IPS-20b (cell line): ENCODE measurements around the gene RAD50.
"Not testable (repeated sequence)": the region's sequence is repeated elsewhere in the genome, so short reads cannot be mapped to it uniquely, and the experiment has no call there.

Experiments used
- H3K27ac ChIP-seq: one replicate; pipeline ENCODE4 v1.5.1; 2013; ENCODE audit warnings: low read length
- H3K27me3 ChIP-seq: 2 replicates; pipeline ENCODE4 v1.6.1; 2013; ENCODE audit warnings: mild to moderate bottlenecking, low read length, inconsistent platforms; ENCODE audit not compliant: insufficient read depth
- H3K36me3 ChIP-seq: 2 replicates; pipeline ENCODE4 v1.6.1; 2013; ENCODE audit warnings: low read depth, mild to moderate bottlenecking, inconsistent platforms, low read length, moderate library complexity; ENCODE audit not compliant: insufficient read depth
- H3K4me1 ChIP-seq: 2 replicates; pipeline ENCODE4 v1.6.1; 2013; ENCODE audit warnings: mild to moderate bottlenecking, control low read depth, inconsistent platforms, low read length, moderate library complexity; ENCODE audit not compliant: insufficient read depth
- H3K4me3 ChIP-seq: 2 replicates; pipeline ENCODE4 v1.5.1; 2013; ENCODE audit warnings: mild to moderate bottlenecking, low read length, inconsistent platforms
- H3K9ac ChIP-seq: 2 replicates; pipeline ENCODE4 v1.6.1; 2013; ENCODE audit warnings: low read depth, mild to moderate bottlenecking, inconsistent platforms, low read length, moderate library complexity
- H3K9me3 ChIP-seq: 2 replicates; pipeline ENCODE4 v1.6.1; 2013; ENCODE audit warnings: mild to moderate bottlenecking, low read depth, low read length, inconsistent platforms; ENCODE audit not compliant: insufficient read depth

Gene RAD50

DNA sequence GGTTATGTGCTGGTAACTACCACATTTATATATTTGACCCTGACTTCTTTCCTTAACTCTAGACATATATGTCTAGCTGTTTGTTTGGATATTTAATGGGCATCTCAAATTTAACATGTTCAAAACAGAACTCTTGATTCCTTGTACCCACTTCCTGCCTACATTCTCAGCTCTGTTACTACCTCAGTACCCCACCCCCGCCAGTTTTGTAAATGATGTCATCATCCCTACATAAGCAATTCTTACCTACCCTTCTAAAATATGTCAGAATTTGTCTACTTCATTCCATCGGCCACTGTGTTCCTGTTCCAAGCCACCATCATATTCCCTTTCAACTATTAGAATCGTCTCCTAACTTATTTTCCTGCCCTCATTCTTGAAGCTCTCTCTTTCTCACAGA, 4.8 kb downstream of the RAD50 start:
- Histone ChIP-seq H3K27ac (no peak overlapping the region), H3K9ac (no peak overlapping the region), H3K36me3 (peaks cover 52% of the 10 kb centered on the region)

GRCh38 chr5:132564555-132564954, 7.8 kb downstream of the RAD50 start:
- not testable (repeated sequence) for H3K4me1 ChIP-seq, H3K27ac ChIP-seq, H3K27me3 ChIP-seq, H3K4me3 ChIP-seq, H3K9ac ChIP-seq
- H3K9me3 ChIP-seq: peaks cover 14% of the 10 kb centered on the region
- peaks cover 57% of the 10 kb centered on the region for H3K36me3 ChIP-seq

More for the DNA sequence above, 4.8 kb downstream of the RAD50 start:
- H3K27me3 ChIP-seq: no peaks in the 10 kb centered on the region
- peaks cover 14% of the 10 kb centered on the region for H3K9me3 ChIP-seq
- peaks cover 2% of the 10 kb centered on the region; the same call in 1 of the 2 replicates for H3K4me1 ChIP-seq
- H3K4me3 ChIP-seq: no peak overlapping the region

DNA sequence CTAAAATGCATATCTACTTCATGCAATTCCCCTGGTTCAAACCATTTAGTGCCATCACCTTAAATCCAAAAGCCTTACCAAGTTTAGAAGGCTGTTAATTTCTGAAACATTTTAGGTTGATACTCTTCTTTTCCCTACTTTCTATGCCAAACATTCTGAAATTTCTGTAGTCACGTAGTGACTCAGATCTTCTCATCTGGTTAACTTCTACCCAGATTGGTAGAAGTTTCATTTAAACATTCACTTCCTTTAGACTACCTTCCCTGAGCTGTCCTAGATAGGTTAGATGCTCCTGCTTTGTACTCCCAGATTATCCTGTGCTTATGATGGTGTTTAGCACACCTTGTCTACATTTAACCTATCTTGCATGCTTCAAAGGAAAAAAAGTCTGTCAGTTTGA, 9.9 kb downstream of the RAD50 start:
- H3K4me1 ChIP-seq: no peaks in the 10 kb centered on the region
- peaks cover 37% of the 10 kb centered on the region for H3K36me3 ChIP-seq

GRCh38 chr5:132576123-132576522, 19.3 kb downstream of the RAD50 start:
- Histone ChIP-seq H3K4me3 (no peak overlapping the region), H3K36me3 (peaks cover 55% of the 10 kb centered on the region), H3K27me3 (no peaks in the 10 kb centered on the region), H3K9me3 (peaks cover 7% of the 10 kb centered on the region; the same call in 1 of the 2 replicates), H3K4me1 (no peaks in the 10 kb centered on the region), H3K27ac (no peak overlapping the region), H3K9ac (no peak overlapping the region)

More for the DNA sequence above, 9.9 kb downstream of the RAD50 start:
- H3K9ac ChIP-seq: no peak overlapping the region
- H3K4me3 ChIP-seq: no peak overlapping the region
- H3K27me3 ChIP-seq: no peaks in the 10 kb centered on the region
- H3K27ac ChIP-seq: no peak overlapping the region
- H3K9me3 ChIP-seq: peaks cover 14% of the 10 kb centered on the region

DNA sequence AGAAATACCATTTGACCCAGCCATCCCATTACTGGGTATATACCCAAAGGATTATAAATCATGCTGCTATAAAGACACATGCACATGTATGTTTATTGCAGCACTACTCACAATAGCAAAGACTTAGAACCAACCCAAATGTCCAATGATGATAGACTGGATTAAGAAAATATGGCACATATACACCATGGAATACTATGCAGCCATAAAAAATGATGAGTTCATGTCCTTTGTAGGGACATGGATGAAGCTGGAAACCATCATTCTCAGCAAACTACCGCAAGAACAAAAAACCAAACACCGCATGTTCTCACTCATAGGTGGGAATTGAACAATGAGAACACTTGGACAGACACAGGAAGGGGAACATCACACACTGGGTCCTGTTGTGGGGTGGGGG, 27.8 kb downstream of the RAD50 start:
- H3K9me3 ChIP-seq, H3K4me3 ChIP-seq, H3K27ac ChIP-seq, H3K9ac ChIP-seq, H3K4me1 ChIP-seq, H3K27me3 ChIP-seq: not testable (repeated sequence)
- H3K36me3 ChIP-seq: peaks cover 64% of the 10 kb centered on the region

- no peaks in the 10 kb centered on the region for H3K27me3 ChIP-seq
- H3K9ac ChIP-seq: no peak overlapping the region
- H3K4me1 ChIP-seq: no peaks in the 10 kb centered on the region
- H3K27ac ChIP-seq: no peak overlapping the region
- H3K36me3 ChIP-seq: peaks cover 63% of the 10 kb centered on the region
- no peak overlapping the region for H3K4me3 ChIP-seq
- H3K9me3 ChIP-seq: no peaks in the 10 kb centered on the region
These were observed 29.3 kb downstream of the RAD50 start for GRCh38 chr5:132586063-132586462.

- no peaks in the 10 kb centered on the region for H3K27me3 ChIP-seq
- H3K4me1 ChIP-seq: no peaks in the 10 kb centered on the region
- peaks cover 67% of the 10 kb centered on the region for H3K36me3 ChIP-seq
- H3K4me3 ChIP-seq: no peak overlapping the region
- no peak overlapping the region for H3K9ac ChIP-seq
- H3K27ac ChIP-seq: no peak overlapping the region
- no peaks in the 10 kb centered on the region for H3K9me3 ChIP-seq
These were observed 32.7 kb downstream of the RAD50 start for GRCh38 chr5:132589467-132589866.

DNA sequence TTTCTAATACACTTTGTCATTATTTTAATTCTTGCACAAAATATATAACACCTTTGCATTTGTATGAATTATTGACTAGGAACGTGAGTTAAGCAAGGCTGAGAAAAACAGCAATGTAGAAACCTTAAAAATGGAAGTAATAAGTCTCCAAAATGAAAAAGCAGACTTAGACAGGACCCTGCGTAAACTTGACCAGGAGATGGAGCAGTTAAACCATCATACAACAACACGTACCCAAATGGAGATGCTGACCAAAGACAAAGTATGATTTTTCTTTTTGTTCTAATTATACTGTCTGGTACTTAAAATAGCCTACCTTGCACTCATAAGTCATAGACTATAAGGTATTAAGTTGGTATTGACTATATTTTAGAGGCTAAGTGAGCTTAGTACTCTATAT, 34.4 kb downstream of the RAD50 start:
- no peaks in the 10 kb centered on the region for H3K9me3 ChIP-seq
- no peaks in the 10 kb centered on the region for H3K27me3 ChIP-seq
- H3K9ac ChIP-seq: no peak overlapping the region
- H3K4me3 ChIP-seq: no peak overlapping the region
- no peaks in the 10 kb centered on the region for H3K4me1 ChIP-seq
- H3K36me3 ChIP-seq: peaks cover 74% of the 10 kb centered on the region
- no peak overlapping the region for H3K27ac ChIP-seq

DNA sequence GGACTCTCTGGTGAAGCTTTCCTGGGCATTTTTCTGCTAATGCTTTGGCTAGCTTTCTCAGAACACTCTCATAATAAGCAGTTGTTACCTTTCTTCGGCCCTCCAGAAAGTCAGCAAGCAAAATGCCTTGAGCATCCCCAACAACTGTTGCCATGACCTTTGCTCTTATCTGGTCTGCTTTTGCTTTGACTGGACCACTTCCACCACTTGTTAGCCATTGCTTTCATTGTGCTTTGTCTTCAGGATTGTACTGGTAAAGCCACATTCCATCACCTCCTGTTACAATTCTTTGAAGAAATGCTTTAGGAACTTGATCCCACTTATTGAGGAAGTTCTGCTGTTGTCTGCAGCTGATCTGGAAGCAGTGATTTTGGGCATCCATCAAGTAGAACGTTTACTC, 35.7 kb downstream of the RAD50 start:
- no peak overlapping the region for H3K4me3 ChIP-seq
- no peak overlapping the region for H3K9ac ChIP-seq
- no peaks in the 10 kb centered on the region for H3K27me3 ChIP-seq
- no peaks in the 10 kb centered on the region for H3K9me3 ChIP-seq
- no peak overlapping the region for H3K27ac ChIP-seq
- no peaks in the 10 kb centered on the region for H3K4me1 ChIP-seq
- H3K36me3 ChIP-seq: peaks cover 77% of the 10 kb centered on the region

DNA sequence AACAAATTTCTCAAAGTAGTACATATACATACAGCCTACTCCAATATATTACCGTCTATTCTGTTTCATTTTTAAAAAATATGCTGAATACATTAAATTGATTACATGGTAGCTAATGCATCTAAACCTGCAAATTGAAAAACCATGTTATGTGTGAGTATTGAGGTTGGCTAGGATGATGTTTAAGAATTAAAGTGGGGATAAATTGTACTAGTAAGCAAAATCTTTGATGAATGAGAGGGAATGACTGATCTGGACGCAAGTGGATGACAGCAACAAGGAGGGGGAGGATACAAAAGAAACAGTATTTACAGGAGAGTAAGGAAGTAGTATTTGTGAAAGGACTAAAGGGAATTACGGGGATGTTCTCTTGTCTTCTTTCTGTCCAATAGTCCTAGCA, 37.4 kb downstream of the RAD50 start:
- no peaks in the 10 kb centered on the region for H3K9me3 ChIP-seq
- H3K36me3 ChIP-seq: peaks cover 76% of the 10 kb centered on the region
- H3K27ac ChIP-seq: no peak overlapping the region
- no peaks in the 10 kb centered on the region for H3K27me3 ChIP-seq
- no peaks in the 10 kb centered on the region for H3K4me1 ChIP-seq
- H3K4me3 ChIP-seq: no peak overlapping the region
- H3K9ac ChIP-seq: no peak overlapping the region

GRCh38 chr5:132595624-132596023, 38.8 kb downstream of the RAD50 start:
- Histone ChIP-seq H3K4me1 (no peaks in the 10 kb centered on the region), H3K36me3 (peaks cover 71% of the 10 kb centered on the region), H3K27me3 (no peaks in the 10 kb centered on the region), H3K9ac (no peak overlapping the region), H3K9me3 (no peaks in the 10 kb centered on the region), H3K4me3 (no peak overlapping the region), H3K27ac (no peak overlapping the region)

DNA sequence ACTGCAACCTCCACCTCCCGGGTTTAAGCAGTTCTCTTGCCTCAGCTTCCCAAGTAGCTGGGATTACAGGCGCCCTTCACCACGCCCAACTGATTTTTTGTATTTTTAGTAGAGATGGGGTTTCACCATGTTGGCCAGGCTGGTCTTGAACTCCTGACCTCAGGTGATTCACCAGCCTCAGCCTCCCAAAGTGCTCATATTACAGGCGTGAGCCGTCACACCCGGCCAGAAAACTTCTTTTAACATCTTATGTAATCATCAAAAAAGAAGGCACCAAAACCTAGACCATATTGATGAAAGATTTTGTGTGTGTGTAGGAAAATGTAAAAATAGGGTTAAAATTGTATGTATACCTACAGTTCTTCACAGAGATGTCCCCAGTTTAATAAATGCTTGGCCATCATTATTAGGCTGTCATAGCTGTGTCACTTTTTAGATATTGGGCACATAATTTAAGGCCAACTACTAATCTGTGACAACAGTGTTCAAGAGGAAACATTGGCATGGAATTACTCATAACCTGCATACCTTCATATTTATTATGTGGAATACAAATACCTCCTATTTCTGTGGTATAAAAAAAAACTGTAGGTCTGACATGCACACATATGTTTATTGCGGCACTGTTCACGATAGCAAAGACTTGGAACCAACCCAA, 44.4 kb downstream of the RAD50 start:
- H3K4me3 ChIP-seq: no peak overlapping the region
- no peak overlapping the region for H3K9ac ChIP-seq
- H3K27ac ChIP-seq: no peak overlapping the region
- no peaks in the 10 kb centered on the region for H3K4me1 ChIP-seq
- H3K27me3 ChIP-seq: no peaks in the 10 kb centered on the region
- H3K9me3 ChIP-seq: no peaks in the 10 kb centered on the region
- peaks cover 70% of the 10 kb centered on the region for H3K36me3 ChIP-seq
